HG02943 (cell line): ENCODE results near the gene SLC22A4.

Experiments
- ATAC-seq: cut with Tn5 transposase; IDR thresholded peaks from one replicate; pipeline ENCODE4 v1.9.1; 2021; ENCODE audit warnings: mild to moderate bottlenecking, low read depth, moderate library complexity; ENCODE audit not compliant: unreplicated experiment

Gene SLC22A4

DNA sequence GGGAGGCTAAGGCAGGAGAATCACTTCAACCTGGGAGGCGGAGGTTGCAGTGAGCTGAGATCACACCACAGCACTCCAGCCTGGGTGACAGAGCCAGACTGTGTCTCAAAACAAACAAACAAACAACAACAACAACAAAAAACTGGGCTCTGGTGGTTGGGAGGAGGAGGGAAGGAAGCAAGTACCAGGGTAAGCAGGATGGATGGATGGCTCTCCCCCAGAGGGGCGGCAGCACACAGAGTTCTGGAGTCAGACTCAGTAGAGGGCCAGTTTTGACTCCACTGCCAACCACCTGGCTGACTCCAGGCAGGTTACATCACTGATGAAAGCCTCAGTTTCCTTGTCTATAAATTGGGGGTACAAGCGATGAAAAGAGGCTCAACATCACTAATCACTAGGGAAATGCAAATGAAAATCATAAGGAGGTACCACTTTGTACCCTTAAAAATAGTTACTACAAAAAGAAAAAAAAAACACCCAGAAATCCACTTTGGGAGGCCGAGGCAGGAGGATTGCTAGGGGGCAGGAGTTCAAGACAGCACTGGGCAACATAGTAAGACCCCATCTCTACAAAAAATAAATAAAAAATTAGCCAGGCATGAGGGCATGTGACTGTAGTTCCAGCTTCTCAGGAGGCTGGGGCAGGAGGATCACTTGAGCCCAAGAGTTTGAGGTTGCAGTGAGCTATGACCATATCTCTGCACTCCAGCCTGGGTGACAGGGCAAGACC, 3.2 kb downstream of the SLC22A4 start:
- ATAC-seq = no peak

DNA sequence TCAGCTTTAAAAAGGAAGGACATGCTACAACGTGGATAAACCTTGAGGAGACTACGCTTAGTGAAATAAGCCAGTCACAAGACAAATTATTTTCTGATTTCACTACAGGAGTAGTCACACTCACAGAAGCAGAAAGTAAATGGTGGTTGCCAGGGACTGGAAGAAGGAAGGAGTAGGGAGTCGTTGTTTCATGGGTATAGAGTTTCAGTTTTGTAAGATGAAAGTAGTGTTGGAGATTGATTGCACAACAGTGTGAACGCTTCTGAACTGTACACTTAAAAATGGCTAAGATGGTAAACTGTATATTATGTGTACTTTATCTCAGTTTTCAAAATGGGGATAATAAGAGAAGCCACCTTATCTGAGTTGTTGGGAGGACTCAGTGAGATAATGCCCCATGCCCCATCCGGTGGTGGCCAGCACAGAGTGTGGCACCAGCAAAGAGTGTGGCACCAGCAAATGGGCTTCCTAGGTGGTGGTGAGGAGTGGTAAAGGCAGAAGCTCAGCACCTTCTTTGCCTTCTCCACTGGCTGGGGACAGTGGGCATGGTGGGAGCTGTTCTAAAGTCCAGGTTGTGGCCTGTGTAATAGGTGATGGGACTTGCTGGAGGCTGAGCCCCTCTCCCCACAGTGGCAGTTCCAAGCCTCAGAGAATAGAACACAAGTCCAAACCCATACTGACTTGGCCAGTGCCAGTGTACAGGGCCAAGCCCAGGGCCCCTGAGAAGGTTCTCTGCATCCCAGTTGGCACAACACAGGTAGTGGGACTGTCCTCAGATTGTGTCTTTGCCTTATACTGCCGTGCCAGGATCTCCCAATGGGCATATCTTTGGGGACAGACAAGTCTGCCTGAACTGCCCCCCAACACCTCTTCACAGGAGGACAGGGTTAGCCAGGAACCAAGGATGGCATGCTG, 4.4 kb downstream of the SLC22A4 start:
- ATAC-seq = no peak

DNA sequence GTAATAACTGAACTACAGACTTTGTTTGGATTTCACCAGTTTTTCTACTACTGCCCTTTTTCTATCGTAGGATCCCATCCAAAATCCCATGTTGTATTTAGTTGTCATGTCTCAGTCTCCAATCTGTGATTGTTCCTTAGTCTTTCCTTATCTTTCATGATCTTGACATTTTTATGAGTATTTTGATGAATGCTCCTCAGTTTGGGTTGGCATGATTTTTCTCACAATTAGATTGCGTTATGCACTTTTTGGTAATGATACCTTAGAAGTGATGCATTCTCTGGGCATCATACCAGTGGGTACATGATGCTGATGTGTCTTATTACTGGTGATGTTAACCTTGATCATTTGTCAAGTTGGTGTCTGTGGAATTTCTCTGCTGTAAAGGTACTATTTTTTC, 5.7 kb downstream of the SLC22A4 start:
- no peak for ATAC-seq

DNA sequence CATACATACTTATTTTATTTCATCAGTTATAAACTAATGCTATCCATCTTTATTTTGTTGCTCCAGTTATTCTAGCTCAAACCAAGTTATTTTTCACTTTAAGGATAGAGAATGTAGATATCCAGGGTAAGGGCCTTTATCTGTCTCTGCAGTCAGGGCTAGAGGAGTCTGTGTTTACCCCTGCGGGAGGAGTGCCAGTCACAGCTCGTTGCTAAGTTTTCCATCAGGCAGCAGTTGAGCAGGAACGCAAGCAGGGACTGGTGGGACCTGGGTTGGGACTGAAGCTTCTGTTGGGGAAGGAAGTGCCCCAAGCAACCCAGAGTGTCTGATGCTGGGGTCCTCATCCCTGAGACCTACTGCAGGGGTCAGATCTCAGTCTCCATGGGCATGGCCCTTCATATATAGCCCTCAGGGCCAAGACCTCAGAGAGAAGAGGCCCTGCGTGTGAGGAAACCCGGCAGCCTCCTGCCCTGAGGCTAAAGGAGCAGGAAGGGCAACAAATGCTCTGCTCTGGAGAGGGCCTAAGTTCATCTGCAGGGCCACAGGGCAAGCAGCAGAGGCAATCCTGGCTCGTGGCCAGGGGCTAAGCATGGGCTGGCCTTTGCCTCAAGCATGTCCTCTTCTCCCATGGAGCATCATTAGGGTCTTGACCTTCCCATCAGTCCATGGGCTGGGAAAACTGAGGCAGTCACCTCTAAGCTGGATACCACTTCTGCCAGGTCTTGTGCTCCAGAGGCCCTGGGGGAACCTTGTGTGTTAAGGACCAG, 6.6 kb downstream of the SLC22A4 start:
- no peak for ATAC-seq

DNA sequence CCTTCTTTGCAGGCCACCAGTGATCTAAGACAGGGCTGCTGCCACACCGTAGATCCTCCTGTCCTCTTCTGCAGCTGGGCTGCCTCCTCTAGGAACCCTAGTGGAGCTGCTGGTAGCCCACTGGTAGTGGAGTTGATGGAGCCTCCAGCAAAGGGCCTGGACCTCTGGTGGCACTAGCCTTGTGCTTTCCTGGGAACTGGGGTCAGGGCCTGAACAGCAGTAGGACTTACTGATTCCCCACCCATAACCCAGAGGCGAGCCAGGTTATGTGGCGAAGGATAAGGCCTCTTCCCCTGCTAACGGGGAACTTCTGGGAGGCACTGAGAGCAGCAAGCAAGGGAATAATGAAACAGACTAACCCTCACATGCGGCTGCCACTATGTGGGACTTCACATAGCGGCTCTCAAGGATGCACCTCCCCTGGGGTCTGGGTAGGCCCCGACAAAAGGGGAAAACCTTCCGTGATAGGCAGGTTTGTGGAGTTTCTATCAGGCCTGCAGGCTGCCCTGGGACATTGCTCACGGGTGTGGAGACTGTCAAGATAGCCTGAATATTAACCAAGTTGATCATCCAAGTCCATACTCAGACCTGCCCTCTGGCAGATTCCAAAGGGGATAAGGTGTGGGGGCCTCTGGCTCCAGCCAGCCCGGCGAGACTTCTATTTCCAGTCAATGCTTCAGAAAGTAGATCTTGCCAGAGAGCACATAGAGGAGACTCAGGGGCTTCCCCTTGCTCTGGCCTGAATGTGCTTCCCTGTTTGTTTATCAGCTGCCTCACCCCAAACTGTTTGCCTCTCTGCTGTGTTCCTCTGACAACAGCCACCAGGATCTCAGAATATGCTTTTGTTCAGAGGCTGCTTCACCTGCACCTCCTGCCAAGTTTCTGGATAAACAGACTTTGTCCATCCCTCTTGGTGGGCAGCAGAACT, 7.4 kb downstream of the SLC22A4 start:
- no peak for ATAC-seq

DNA sequence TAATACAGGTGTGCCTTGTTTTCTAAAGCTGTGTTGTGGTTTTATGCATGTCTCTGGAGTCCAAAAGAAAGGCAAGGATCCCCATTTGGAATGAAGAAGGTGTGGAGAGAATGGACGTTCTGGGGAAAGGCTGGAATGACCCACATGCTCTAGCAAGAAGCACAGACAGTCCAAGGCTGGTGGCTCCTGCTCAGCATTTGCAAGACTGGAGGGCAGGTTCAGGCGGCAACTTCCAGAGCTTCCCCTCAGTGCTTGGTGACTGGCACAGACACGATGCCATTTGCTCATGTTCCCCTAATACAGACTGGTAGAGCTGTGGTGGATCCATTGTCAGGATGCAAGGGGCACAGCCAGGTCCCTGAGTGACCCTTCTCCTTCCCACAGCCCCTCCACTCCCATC, 8.2 kb downstream of the SLC22A4 start:
- ATAC-seq = no peak

- ATAC-seq = no peak
Observed at GRCh38 chr5:132303589-132303988, 9.4 kb downstream of the SLC22A4 start.

GRCh38 chr5:132305420-132305819, 11.2 kb downstream of the SLC22A4 start:
- no peak for ATAC-seq

- ATAC-seq = no peak
Observed at GRCh38 chr5:132308701-132309100, 14.5 kb downstream of the SLC22A4 start.

GRCh38 chr5:132309679-132310078, 15.5 kb downstream of the SLC22A4 start:
- ATAC-seq = no peak

DNA sequence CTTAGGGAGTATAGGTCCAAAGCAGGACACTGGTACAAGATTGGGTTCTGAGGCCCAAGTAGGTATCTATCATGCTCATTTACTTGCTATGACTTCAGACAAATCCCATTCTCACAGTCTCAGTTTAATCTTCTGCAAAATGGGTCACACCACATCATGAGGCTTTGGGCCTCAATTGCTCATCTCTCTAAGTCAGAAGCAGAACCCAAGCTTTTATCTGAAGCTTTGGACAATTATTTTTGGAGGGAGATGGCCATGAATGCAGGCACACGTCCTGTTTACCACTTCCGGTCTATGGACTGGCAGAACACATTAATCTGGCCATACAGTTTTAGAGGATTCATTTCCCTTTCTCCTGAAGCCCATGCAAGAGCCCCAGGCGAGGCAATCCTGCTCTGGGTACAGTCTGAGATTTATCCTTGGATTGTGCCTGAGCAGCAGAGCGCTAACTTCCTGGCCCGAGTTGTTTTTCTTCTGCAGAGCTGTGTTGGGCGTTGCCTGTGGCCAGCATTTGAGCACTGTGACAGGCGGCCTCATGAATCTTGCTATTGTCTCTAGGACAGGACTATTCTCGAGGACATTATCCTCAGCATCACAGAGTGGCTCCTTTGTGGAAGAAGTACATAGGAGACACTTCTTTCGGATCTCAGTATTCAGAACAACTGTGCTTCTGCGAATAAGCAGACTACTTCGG, 16.1 kb downstream of the SLC22A4 start:
- ATAC-seq = no peak

GRCh38 chr5:132313366-132313765, 19.2 kb downstream of the SLC22A4 start:
- no peak for ATAC-seq

- no peak for ATAC-seq
Observed at GRCh38 chr5:132313961-132314432, 19.8 kb downstream of the SLC22A4 start.

DNA sequence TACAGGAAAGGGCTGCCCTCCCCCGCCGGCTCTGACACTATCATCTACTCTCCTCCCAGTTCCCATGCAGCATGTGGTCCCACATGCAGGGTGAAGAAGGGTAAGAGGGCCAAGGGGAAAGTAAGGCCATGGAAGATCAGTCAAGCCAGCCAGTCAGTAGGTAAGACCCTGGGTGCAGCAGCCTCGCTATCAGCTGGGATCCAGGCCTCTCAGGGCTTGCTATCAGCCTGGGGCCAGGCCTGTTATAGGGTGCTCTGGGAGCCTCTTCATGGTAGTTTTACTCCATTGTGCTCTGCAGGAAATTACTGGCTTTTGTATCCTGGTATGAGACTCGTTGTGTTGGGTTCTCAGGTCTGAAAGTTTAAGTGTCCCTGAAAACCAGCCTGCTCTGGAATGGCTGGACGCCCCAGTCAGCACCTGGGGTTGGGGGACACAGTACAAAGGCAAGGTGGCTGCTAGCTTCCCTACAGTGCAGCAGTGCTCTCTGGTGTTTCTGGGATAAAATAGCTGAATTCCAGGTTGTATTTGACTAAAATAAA, 21.4 kb downstream of the SLC22A4 start:
- ATAC-seq = no peak

DNA sequence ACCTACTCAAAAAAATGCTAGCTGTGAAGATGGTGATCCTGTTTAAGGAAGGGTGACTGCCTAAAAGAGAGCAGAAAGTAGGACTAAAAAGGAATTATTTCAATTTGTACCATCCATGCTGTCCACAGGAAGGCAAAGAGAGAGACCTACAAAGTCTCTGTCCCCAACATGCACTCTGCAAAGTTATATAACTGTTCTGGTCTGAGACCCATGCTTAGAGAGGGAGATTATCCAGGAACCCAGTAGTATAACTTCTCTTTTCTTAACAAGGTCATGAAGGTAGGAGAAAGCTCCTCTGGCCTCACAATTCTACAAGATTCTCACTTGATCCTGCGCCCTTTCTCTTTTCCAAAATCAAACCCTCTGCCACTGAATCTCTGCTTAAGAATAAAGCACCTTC, 25.8 kb downstream of the SLC22A4 start:
- ATAC-seq = no peak

DNA sequence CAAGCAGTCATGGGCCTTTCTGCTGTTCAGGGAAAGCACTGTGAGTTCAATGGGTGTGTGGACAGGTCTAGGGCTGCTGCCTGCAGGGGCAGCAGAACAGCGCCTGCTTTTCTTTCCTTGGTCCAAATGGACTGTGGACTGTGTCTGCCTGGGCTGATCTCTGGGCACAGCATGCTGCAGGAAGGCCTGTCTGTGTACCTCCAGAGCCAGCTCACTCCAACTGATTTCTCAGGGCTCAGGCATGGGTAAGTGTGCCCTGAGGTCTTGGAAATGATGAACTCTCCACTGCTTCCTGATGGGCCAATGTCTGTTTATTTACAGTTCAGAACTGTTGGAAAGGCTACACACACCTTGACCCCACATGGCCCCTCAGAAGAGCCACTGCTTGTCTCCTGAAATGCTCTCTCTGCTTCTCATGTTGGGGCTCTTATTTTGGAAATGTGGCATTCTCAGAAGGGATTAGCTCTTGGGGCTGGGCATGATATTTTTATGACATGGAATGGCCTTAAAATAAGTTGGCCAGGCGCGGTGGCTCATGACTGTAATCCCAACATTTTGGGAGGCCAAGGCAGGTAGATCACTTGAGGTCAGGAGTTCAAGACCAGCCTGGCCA, 27.0 kb downstream of the SLC22A4 start:
- no peak for ATAC-seq

DNA sequence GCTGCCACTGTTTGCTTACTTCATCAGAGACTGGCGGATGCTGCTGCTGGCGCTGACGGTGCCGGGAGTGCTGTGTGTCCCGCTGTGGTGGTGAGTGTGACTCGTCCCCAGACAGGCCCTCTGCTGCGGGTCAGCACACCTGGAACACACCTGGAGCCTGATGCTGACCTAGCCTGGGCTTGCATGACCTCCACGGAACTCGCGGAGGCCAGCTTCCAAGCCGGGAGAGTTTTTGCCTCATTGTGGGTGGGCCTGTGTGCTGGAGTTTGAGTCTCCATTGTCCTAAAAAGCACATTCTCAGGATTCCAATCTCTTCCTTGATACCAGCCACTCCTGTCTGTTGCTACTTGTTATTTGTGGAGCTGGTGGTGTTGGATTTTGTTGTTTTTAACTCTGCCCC, 28.1 kb downstream of the SLC22A4 start:
- ATAC-seq = no peak

DNA sequence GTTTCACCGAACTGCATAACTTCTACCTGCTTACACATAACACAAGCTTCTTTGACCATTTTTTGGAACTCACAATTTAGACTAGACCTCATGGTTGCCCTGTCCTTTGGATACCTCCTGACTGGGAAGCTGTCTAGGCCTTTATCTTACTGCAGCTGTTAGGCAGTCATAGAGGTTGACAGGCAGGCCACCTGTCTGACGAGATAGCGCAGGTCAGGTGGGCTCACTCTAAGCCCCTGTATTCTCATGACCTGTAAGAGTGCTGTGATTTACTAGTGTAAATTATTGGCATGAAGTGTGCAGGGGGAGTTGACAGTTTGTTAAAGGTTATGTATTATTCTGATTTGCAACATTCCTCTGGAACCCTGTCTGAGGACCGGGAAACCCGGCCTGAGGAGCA, 29.0 kb downstream of the SLC22A4 start:
- no peak for ATAC-seq

DNA sequence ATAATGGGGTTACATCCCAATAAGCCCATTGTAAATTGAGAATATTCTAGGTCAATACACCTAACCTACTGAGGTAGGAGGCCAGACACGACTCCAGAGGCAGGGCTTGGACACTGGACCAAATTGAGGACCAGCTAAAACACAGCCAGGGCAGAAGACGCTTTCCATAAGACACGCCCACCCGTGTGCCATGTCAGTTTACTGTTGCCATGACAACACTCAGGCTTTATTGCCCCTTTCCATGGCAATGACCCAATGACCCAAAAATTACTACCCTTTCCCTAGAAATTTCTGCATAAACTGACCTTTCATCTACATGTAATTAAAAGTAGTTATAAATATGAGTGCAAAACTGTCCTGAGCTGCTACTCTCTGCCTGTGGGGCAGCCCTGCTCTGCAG, 31.5 kb downstream of the SLC22A4 start:
- ATAC-seq = no peak
